Neural progenitor cell (in vitro differentiated cells): ENCODE results near the gene NOXO1.
"Not testable (repeated sequence)": the region's sequence is repeated elsewhere in the genome, so short reads cannot be mapped to it uniquely, and the experiment has no call there.

ENCODE experiments used
- EZH2 ChIP-seq: fragments of 200-600 bp; sonication (generic); IDR thresholded peaks from 2 replicates; pipeline ENCODE4 v1.6.1; 2017; ENCODE audit warnings: antibody characterized with exemption, mild to moderate bottlenecking, moderate library complexity
- EZH2phosphoT487 ChIP-seq: fragments of 200-600 bp; sonication (generic); IDR thresholded peaks from 2 replicates; pipeline ENCODE4 v1.6.1; 2017; ENCODE audit warnings: antibody characterized with exemption
- TF ChIP-seq, protein P1 (sequence below): fragments of 200-600 bp; sonication (generic); IDR thresholded peaks from 2 replicates; pipeline ENCODE4 v1.5.1; 2017; ENCODE audit warnings: antibody characterized with exemption, mild to moderate bottlenecking

- TF ChIP-seq, protein P1, sequence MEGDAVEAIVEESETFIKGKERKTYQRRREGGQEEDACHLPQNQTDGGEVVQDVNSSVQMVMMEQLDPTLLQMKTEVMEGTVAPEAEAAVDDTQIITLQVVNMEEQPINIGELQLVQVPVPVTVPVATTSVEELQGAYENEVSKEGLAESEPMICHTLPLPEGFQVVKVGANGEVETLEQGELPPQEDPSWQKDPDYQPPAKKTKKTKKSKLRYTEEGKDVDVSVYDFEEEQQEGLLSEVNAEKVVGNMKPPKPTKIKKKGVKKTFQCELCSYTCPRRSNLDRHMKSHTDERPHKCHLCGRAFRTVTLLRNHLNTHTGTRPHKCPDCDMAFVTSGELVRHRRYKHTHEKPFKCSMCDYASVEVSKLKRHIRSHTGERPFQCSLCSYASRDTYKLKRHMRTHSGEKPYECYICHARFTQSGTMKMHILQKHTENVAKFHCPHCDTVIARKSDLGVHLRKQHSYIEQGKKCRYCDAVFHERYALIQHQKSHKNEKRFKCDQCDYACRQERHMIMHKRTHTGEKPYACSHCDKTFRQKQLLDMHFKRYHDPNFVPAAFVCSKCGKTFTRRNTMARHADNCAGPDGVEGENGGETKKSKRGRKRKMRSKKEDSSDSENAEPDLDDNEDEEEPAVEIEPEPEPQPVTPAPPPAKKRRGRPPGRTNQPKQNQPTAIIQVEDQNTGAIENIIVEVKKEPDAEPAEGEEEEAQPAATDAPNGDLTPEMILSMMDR = not testable (repeated sequence)
- TF ChIP-seq EZH2, EZH2phosphoT487: not testable (repeated sequence)
Measured at GRCh38 chr16:1939833-1940232, 41.4 kb downstream of the NOXO1 start.
